A549 (cell line): Measurements from ENCODE around the gene SLC1A2. TPM values are rescaled to one million over a fixed set of nuclear protein-coding genes. Genes with fewer than 3 reads are reported as not detected.

ENCODE experiments used
- ATAC-seq, 2 experiments: fragments of 200-7000 bp in 1 of 2; fragments of >200 bp in 1 of 2; cut with Nextera tagmentation in 1 of 2; cut with Tn5 transposase in 1 of 2; 3 replicates each; pipeline versions ENCODE4 v1.8.0 to v1.9.1; 2018 to 2020; ENCODE audit warnings: mild to moderate bottlenecking in 1 of 2, moderate library complexity in 1 of 2
- CTCF ChIA-PET: fragments of 300-600 bp; sonication (Branson Sonifier 250); formaldehyde crosslinking; extraction: SDS; loops from one replicate; lab custom pipeline; 2021; ENCODE audit warnings: antibody characterized with exemption, inconsistent platforms; lab: Yijun Ruan, JAX
- POLR2A ChIA-PET: fragments of 350-600 bp; formaldehyde crosslinking; extraction: SDS; loops from one replicate; lab custom pipeline; 2021; ENCODE audit warnings: antibody characterized with exemption, inconsistent platforms; lab: Yijun Ruan, JAX
- DNase-seq, 2 experiments: peaks; one replicate each; pipeline versions ENCODE4 v3.0.0 to v3.0.0-alpha.2; 2011 to 2016; ENCODE audit warnings: low read depth in 1 of 2, low spot score in 1 of 2
- FAIRE-seq: peaks from 2 replicates; lab custom pipeline; 2011; peaks lifted over from hg19 to GRCh38; lab: Jason Lieb, UNC
- H3K27ac ChIP-seq, 2 experiments: fragments of >200 bp; sonication (Bioruptor Twin); formaldehyde crosslinking; 3 replicates each; pipeline ENCODE4 v1.5.1; 2016 to 2017
- H3K4me1 ChIP-seq: fragments of >200 bp; sonication (Bioruptor Twin); formaldehyde crosslinking; 3 replicates; pipeline ENCODE4 v1.6.1; 2016
- H3K4me2 ChIP-seq: fragments of >200 bp; sonication (Bioruptor Twin); formaldehyde crosslinking; 3 replicates; pipeline ENCODE4 v1.6.1; 2016
- H3K4me3 ChIP-seq: fragments of >200 bp; sonication (Bioruptor Twin); formaldehyde crosslinking; 3 replicates; pipeline ENCODE4 v1.5.1; 2016
- H3K9me3 ChIP-seq: fragments of >200 bp; sonication (Bioruptor Twin); formaldehyde crosslinking; 3 replicates; pipeline ENCODE4 v1.6.1; 2016
- ATOH8 ChIP-seq: fragments of 250-450 bp; sonication (Bioruptor Pico); IDR thresholded peaks from 2 replicates; pipeline ENCODE4 v1.5.0; 2020; ENCODE audit warnings: low read depth, mild to moderate bottlenecking, moderate library complexity
- BCL3 ChIP-seq: fragments of >200 bp; sonication (Bioruptor Twin); formaldehyde crosslinking; IDR thresholded peaks from 3 replicates; pipeline ENCODE4 v1.6.1; 2016
- CBX8 ChIP-seq: fragments of 200-600 bp; sonication (generic); IDR thresholded peaks from 2 replicates; pipeline ENCODE4 v1.6.1; 2016
- CEBPB ChIP-seq, 2 experiments: fragments of >200 bp in 1 of 2; sonication (Bioruptor Twin) in 1 of 2; formaldehyde crosslinking in 1 of 2; IDR thresholded peaks; 2 replicates each; pipeline ENCODE4 v1.6.1; 2012 to 2016
- CHD2 ChIP-seq: fragments of 150-350 bp; IDR thresholded peaks from 2 replicates; pipeline ENCODE4 v1.6.1; 2014; ENCODE audit warnings: low read length; ENCODE audit not compliant: partially characterized antibody
- CHD4 ChIP-seq: fragments of 200-600 bp; sonication (generic); IDR thresholded peaks from 2 replicates; pipeline ENCODE4 v1.6.1; 2016; ENCODE audit warnings: antibody characterized with exemption, mild to moderate bottlenecking, borderline replicate concordance
- CTCF ChIP-seq: fragments of >200 bp; sonication (Bioruptor Twin); formaldehyde crosslinking; IDR thresholded peaks from 3 replicates; pipeline ENCODE4 v1.5.1; 2016
- EP300 ChIP-seq, 2 experiments: fragments of >200 bp; sonication (Bioruptor Twin); formaldehyde crosslinking; IDR thresholded peaks; 2 replicates in 1 of 2; 3 replicates in 1 of 2; pipeline ENCODE4 v1.6.1; 2016 to 2017
- ESRRA ChIP-seq: fragments of 150-350 bp; IDR thresholded peaks from 2 replicates; pipeline ENCODE4 v1.6.1; 2014; ENCODE audit warnings: mild to moderate bottlenecking, low read length, borderline replicate concordance
- FOSL2 ChIP-seq, 2 experiments: fragments of 450-650 bp in 1 of 2; fragments of >200 bp in 1 of 2; sonication (Bioruptor Twin) in 1 of 2; formaldehyde crosslinking; IDR thresholded peaks; 2 replicates each; pipeline versions ENCODE4 v1.5.0 to v1.6.1; 2016 to 2020; ENCODE audit warnings: mild to moderate bottlenecking in 1 of 2, moderate library complexity in 1 of 2
- FOXS1 ChIP-seq: fragments of 250-450 bp; sonication (Bioruptor Pico); IDR thresholded peaks from 2 replicates; pipeline ENCODE4 v1.5.0; 2020; ENCODE audit warnings: mild to moderate bottlenecking, moderate library complexity
- GATA3 ChIP-seq: IDR thresholded peaks from 2 replicates; pipeline ENCODE4 v1.6.1; 2012; ENCODE audit warnings: borderline replicate concordance
- HDAC2 ChIP-seq: fragments of 200-600 bp; sonication (generic); IDR thresholded peaks from 2 replicates; pipeline ENCODE4 v1.6.1; 2016
- HES2 ChIP-seq: fragments of >200 bp; sonication (Bioruptor Twin); formaldehyde crosslinking; IDR thresholded peaks from 2 replicates; pipeline ENCODE4 v1.6.1; 2016
- HEYL ChIP-seq: fragments of 250-450 bp; sonication (Bioruptor Pico); IDR thresholded peaks from 2 replicates; pipeline ENCODE4 v1.8.0; 2021; ENCODE audit warnings: mild to moderate bottlenecking, moderate library complexity
- HOXB13 ChIP-seq: fragments of 250-450 bp; sonication (Bioruptor Pico); IDR thresholded peaks from 2 replicates; pipeline ENCODE4 v1.5.0; 2020; ENCODE audit warnings: low read depth, mild to moderate bottlenecking, moderate library complexity
- KDM5A ChIP-seq: fragments of 200-600 bp; sonication (generic); IDR thresholded peaks from 2 replicates; pipeline ENCODE4 v1.6.1; 2016; ENCODE audit warnings: antibody characterized with exemption, mild to moderate bottlenecking
- MAX ChIP-seq: IDR thresholded peaks from 2 replicates; pipeline ENCODE4 v1.6.1; 2012
- PBX3 ChIP-seq: IDR thresholded peaks from 2 replicates; pipeline ENCODE4 v1.6.1; 2012
- PHF8 ChIP-seq: fragments of 200-600 bp; sonication (generic); IDR thresholded peaks from 2 replicates; pipeline ENCODE4 v1.6.1; 2016; ENCODE audit warnings: low read depth, mild to moderate bottlenecking, antibody characterized with exemption, moderate library complexity, borderline replicate concordance
- POLR2A ChIP-seq: IDR thresholded peaks from 2 replicates; pipeline ENCODE4 v1.6.1; 2012; ENCODE audit warnings: mild to moderate bottlenecking, low read length
- RAD21 ChIP-seq, 2 experiments: fragments of >200 bp in 1 of 2; sonication (Bioruptor Twin) in 1 of 2; formaldehyde crosslinking in 1 of 2; IDR thresholded peaks in 1 of 2; conservative IDR thresholded peaks in 1 of 2; 2 replicates in 1 of 2; 3 replicates in 1 of 2; pipeline ENCODE4 v1.6.1; 2012 to 2018; ENCODE audit warnings: inconsistent platforms in 1 of 2
- RCOR1 ChIP-seq: fragments of 150-350 bp; IDR thresholded peaks from 2 replicates; pipeline ENCODE4 v1.6.1; 2014; ENCODE audit warnings: antibody characterized with exemption, low read length, low read depth
- REST ChIP-seq: fragments of 200-600 bp; sonication (generic); IDR thresholded peaks from 2 replicates; pipeline ENCODE4 v1.6.1; 2016; ENCODE audit warnings: antibody characterized with exemption, mild to moderate bottlenecking, moderate library complexity
- RFX5 ChIP-seq: fragments of 450-650 bp; IDR thresholded peaks from 2 replicates; pipeline ENCODE4 v1.7.1; 2014; ENCODE audit warnings: antibody characterized with exemption, mild to moderate bottlenecking, moderate library complexity
- RNF2 ChIP-seq: fragments of 200-600 bp; sonication (generic); IDR thresholded peaks from 2 replicates; pipeline ENCODE4 v1.6.1; 2016; ENCODE audit warnings: low read depth, mild to moderate bottlenecking, antibody characterized with exemption, moderate library complexity, borderline replicate concordance
- SMC3 ChIP-seq: fragments of >200 bp; sonication (Bioruptor Twin); formaldehyde crosslinking; IDR thresholded peaks from 3 replicates; pipeline ENCODE4 v1.6.1; 2018; ENCODE audit warnings: inconsistent platforms
- ZFP36 ChIP-seq: fragments of 450-650 bp; IDR thresholded peaks from 2 replicates; pipeline ENCODE4 v1.6.1; 2014; ENCODE audit warnings: borderline replicate concordance; ENCODE audit not compliant: partially characterized antibody
- ZNF302 ChIP-seq: fragments of 250-450 bp; sonication (Bioruptor Pico); IDR thresholded peaks from 2 replicates; pipeline ENCODE4 v1.9.0; 2021; ENCODE audit warnings: inconsistent platforms, mild to moderate bottlenecking, moderate library complexity
- ZSCAN20 ChIP-seq: fragments of 250-450 bp; sonication (Bioruptor Pico); IDR thresholded peaks from 2 replicates; pipeline ENCODE4 v1.8.0; 2022; ENCODE audit warnings: mild to moderate bottlenecking, moderate library complexity
- WGBS: methylation state at CpG from one replicate; pipeline ENCODE4 v1.1.6; 2017; ENCODE audit errors: missing lambda C conversion rate; 5-methylcytosine and 5-hydroxymethylcytosine counted together
- polyA plus RNA-seq, 4 experiments: library from polyadenylated mRNA; depleted of rRNA in 3 of 4; stranded (reverse); fragments of >200 nt; fragmentation: RNase III in 1 of 4; extraction: RNeasy Plus Mini Kit Qiagen cat#74134 plus additional on column Dnase treatment in 1 of 4; gene quantifications; 2 replicates in 3 of 4; 3 replicates in 1 of 4; pipeline ENCODE4 v1.2.3, GENCODE V29; 2011 to 2017

Gene SLC1A2
- polyA plus RNA-seq, 2 of the 4 experiments (the other 2 are of a cell fraction) = 0.01 to 0.14 TPM

- DNase-seq = no peak
- WGBS = 88% methylated on average over 9 of the region's 9 CpGs
- Histone ChIP-seq H3K4me2 (no peak overlapping the region), H3K27ac (no peak overlapping the region), H3K4me1 (no peaks in the 10 kb centered on the region), H3K4me3 (no peak overlapping the region), H3K9me3 (no peaks in the 10 kb centered on the region)
- TF ChIP-seq PHF8 (no peak), CBX8 (no peak), HOXB13 (CRISPR knock-in tag) (no peak), RFX5 (no peak), CEBPB (IDR thresholded peaks at IDR 0.05) (no peak), EP300 (IDR thresholded peaks at IDR 0.05) (no peak), SMC3 (no peak), ZFP36 (no peak), HEYL (no peak), FOSL2 (IDR thresholded peaks at IDR 0.05) (no peak), FOSL2 (CRISPR knock-in tag; IDR thresholded peaks at IDR 0.05) (no peak), BCL3 (no peak), KDM5A (no peak), POLR2A (no peak), RCOR1 (no peak), CHD4 (no peak), CHD2 (no peak), RAD21 (conservative IDR thresholded peaks at IDR 0.05 in 1 of 2, IDR thresholded peaks at IDR 0.05 in 1 of 2) (no peak)
- ChIA-PET CTCF (interaction anchor here (0.6 to 1.6 kb wide), 2 partner anchors 10 to 168 kb away, joined by 3 to 6 read pairs; no protein-coding TSS in a partner anchor), POLR2A (no interaction called here)
- FAIRE-seq = no peak
- no peak for ATAC-seq
These were observed 196.0 kb downstream of the SLC1A2 start for GRCh38 chr11:35223371-35223796.

- ATAC-seq = no peak
- POLR2A ChIA-PET = no interaction called here
These were observed 200.4 kb downstream of the SLC1A2 start for GRCh38 chr11:35218956-35219355.

More at GRCh38 chr11:35218956-35219355, 200.4 kb downstream of the SLC1A2 start:
- WGBS = 91% methylated on average over 1 of the region's 1 CpG
- no peaks in the 10 kb centered on the region for H3K9me3 ChIP-seq
- peaks cover 19% of the 10 kb centered on the region for H3K4me1 ChIP-seq
- TF ChIP-seq KDM5A (no peak), ZSCAN20 (no peak), HEYL (no peak), ZNF302 (CRISPR knock-in tag) (no peak), REST (no peak), PBX3 (no peak), HDAC2 (no peak), FOXS1 (CRISPR knock-in tag) (no peak), CTCF (no peak), ESRRA (no peak), ZFP36 (no peak), ATOH8 (CRISPR knock-in tag) (no peak), MAX (no peak), HES2 (no peak), GATA3 (no peak), RNF2 (no peak)
- no peak overlapping the region for H3K4me3 ChIP-seq
- no peak overlapping the region for H3K4me2 ChIP-seq
- CTCF ChIA-PET = interaction anchor here (1.2 to 1.4 kb wide), 2 partner anchors 173 to 221 kb away, joined by 6 to 9 read pairs; no protein-coding TSS in a partner anchor
- no peak for FAIRE-seq
- H3K27ac ChIP-seq = no peak overlapping the region
- DNase-seq = no peak
